ENCODE measurements around the gene CHADL.

The CHADL gene, protein sequence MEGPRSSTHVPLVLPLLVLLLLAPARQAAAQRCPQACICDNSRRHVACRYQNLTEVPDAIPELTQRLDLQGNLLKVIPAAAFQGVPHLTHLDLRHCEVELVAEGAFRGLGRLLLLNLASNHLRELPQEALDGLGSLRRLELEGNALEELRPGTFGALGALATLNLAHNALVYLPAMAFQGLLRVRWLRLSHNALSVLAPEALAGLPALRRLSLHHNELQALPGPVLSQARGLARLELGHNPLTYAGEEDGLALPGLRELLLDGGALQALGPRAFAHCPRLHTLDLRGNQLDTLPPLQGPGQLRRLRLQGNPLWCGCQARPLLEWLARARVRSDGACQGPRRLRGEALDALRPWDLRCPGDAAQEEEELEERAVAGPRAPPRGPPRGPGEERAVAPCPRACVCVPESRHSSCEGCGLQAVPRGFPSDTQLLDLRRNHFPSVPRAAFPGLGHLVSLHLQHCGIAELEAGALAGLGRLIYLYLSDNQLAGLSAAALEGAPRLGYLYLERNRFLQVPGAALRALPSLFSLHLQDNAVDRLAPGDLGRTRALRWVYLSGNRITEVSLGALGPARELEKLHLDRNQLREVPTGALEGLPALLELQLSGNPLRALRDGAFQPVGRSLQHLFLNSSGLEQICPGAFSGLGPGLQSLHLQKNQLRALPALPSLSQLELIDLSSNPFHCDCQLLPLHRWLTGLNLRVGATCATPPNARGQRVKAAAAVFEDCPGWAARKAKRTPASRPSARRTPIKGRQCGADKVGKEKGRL

DNA sequence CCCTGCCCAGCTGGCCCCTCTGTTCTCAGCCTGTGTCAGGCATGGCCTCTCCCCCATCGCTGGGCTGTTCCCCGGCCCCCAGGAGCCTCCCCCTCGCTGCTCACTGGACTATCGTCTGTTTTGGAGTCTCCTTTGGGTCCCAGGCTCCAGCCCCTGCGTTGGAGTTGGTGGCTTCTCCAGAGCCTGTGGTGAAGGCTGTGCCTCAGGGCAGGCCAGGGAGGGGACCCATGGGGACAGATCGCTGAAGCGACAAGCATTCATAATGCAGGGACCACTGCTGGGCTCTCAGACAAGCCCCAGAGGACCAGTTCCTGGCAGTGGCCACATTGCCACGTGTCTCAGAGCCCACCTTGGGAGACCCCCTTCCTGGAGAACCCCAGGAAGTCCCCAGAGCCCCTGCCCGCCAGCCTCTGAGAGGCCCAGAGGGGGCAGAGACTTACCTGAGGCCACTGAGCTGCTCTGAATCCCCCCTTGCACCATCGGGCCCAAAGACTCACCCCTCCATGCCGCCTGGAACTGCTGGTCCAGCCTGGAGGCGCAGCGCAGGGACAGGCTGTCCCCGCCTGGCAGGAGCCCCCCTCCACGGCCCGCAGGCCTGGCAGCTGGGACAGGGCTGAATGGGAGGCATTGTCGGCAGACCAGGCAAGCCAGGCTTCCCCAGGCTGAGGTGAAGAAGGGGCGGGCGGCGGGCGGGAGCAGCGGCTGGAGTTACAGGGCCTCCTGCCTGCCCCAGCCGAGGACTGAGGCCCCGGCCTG lies at the start of gene CHADL:
TSS of gene CHADL (minus strand) at position 555 of the 756 bp plus-strand sequence. CDS start at position 505, 50 bp downstream.
- no peak for DNase-seq (ENCODE audit: low read depth in 2 of 2)

DNA sequence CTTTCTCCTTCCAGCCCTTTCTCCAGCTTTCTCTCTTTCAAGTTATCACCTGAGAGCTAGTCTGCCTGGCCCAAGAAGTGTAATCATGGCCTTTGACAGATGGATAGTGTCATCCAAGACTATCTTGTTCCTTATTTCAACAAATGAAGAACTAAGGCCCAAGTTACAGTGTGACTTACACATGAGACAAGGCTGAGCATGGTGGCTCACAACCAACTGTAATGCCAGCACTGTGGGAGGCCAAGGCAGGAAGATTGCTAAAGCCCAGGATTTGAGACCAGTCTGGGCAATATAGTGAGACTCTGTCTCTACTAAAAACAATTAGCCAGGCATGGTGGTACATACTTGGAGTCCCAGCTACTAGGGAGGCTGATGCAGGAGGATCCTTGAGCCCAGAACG lies 48.9 kb upstream of the CHADL start:
- DNase-seq (ENCODE audit: low read depth in 2 of 2) = peak in 1 of 2 donors; percentile 29
- TF ChIP-seq, protein P1, sequence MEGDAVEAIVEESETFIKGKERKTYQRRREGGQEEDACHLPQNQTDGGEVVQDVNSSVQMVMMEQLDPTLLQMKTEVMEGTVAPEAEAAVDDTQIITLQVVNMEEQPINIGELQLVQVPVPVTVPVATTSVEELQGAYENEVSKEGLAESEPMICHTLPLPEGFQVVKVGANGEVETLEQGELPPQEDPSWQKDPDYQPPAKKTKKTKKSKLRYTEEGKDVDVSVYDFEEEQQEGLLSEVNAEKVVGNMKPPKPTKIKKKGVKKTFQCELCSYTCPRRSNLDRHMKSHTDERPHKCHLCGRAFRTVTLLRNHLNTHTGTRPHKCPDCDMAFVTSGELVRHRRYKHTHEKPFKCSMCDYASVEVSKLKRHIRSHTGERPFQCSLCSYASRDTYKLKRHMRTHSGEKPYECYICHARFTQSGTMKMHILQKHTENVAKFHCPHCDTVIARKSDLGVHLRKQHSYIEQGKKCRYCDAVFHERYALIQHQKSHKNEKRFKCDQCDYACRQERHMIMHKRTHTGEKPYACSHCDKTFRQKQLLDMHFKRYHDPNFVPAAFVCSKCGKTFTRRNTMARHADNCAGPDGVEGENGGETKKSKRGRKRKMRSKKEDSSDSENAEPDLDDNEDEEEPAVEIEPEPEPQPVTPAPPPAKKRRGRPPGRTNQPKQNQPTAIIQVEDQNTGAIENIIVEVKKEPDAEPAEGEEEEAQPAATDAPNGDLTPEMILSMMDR (IDR thresholded peaks at IDR 0.05; ENCODE audit: low read depth, low read length) = no peak
- H3K4me3 ChIP-seq (replicated peaks in 1 of 2; ENCODE audit: low read depth in 2 of 2, low read length in 2 of 2) = no peak overlapping the region

More for the DNA sequence above, at the start of gene CHADL:
- H3K4me3 ChIP-seq (replicated peaks in 1 of 2; ENCODE audit: low read depth in 2 of 2, low read length in 2 of 2) = no peak within 1 kb of the TSS
- TF ChIP-seq, protein P1 (IDR thresholded peaks at IDR 0.05; ENCODE audit: low read depth, low read length) = no peak

DNA sequence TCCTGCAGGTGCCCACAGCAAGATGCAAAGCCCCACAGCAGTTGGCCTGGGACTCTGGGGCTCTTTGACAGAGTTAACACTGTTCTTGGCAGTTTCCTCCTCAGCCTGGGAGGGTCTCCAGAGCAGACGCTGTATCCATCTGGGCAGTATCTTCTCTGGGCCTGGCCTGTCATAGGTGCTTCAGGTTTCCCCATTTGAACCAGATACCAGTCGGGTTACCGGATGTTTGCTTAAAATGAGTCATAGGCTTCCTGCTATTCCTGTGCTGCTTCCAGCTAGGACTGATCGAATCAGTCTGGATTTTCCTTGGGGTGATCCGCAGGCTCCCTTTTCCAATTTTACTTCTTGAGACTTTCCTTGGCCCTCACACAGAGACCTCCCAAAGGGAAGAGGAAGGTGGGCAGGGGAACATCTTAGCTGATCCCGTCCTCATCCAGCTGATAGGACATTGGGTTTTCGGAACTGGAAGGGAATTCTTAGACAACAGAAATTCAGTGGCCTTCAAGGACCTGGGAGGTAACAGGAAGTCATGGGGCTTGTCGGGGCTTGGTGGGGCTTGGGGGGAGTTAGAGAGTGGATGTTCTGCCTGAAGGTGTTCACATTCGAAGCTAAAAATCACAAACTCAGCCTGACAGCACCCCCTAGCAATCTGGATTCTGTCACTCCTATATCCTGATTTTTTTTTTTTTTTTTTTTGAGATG lies 47.7 kb upstream of the CHADL start:
- H3K4me3 ChIP-seq (replicated peaks in 1 of 2; ENCODE audit: low read depth in 2 of 2, low read length in 2 of 2) = no peak overlapping the region
- TF ChIP-seq, protein P1 (IDR thresholded peaks at IDR 0.05; ENCODE audit: low read depth, low read length) = no peak
- DNase-seq (ENCODE audit: low read depth in 2 of 2) = peak; percentile 67 to 74

DNA sequence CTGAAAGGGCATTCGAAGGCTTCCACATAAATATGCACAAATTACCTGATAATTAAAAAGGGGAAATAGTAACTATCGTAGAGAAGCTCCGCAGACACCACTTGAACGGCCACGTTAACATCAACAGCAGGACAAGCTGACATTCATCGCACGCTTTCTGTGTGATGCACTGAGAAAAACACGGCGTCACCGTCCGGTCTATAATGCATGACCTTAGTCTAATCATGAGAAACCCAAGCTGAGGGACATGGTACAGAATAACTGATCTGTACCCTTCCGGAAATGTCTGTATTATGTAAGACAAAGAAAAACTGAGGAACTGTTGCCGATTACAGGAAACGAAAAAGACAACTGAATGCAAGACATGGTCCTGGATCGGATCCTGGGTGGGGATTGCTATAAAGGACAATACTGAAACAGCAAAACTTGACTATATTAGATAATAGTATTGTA lies 45.9 kb upstream of the CHADL start:
- peak overlapping the region; percentile 45 to 55 for H3K4me3 ChIP-seq (replicated peaks in 1 of 2; ENCODE audit: low read depth in 2 of 2, low read length in 2 of 2)
- DNase-seq (ENCODE audit: low read depth in 2 of 2) = peak in 1 of 2 donors; percentile 48
- TF ChIP-seq, protein P1 (IDR thresholded peaks at IDR 0.05; ENCODE audit: low read depth, low read length) = no peak

DNA sequence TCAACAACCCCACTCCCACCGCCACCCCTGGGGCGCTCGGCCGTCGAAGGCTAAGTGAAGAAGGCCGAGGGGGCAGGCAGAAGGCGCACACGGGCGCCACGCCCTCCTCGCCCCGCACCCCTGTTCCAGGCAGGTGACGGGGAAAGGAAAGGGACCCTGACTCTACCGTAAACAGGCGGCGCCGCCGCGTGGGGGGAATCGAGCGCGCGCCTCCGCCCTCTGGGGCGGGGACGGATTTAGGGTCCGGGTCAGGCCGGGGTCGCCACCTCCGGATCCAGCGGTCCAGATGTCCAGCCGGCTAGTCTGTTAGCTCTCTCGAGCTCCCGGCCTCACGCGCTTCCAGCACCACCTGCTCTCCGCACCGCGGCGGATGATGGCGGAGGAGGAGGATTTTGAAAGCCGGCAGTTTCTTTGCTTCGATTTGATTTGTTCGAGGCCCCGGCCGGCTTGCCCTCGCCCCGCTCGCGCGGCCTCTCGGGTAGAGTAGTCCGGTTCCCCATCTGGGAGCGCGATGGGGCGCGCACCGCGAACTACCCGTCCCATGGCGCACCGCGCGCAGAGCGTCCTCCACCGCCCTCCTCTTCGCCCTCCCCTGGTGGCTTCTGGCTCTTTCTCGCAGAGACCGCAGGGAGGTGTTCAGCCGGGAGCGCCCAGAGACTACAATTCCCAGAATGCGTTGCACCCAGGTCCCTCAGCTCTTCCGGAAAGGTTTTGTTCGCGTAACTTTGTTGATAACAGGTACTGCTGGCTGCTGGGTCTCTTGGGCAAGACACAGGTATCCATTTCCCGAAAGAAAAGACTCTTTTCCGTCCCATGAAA lies 45.3 kb upstream of the CHADL start, which contains the start of gene RANGAP1:
TSS of gene RANGAP1 (minus strand) at position 368 of the 819 bp plus-strand sequence. CDS start 5,143 bp downstream, outside the sequence.
- DNase-seq (ENCODE audit: low read depth in 2 of 2) = peak; percentile 98
- TF ChIP-seq, protein P1 (IDR thresholded peaks at IDR 0.05; ENCODE audit: low read depth, low read length) = peak; percentile 19
- H3K4me3 ChIP-seq (replicated peaks in 1 of 2; ENCODE audit: low read depth in 2 of 2, low read length in 2 of 2) = peak within 1 kb of the TSS; percentile 89 to 96
